ENCODE data around the gene GREB1.

DNA sequence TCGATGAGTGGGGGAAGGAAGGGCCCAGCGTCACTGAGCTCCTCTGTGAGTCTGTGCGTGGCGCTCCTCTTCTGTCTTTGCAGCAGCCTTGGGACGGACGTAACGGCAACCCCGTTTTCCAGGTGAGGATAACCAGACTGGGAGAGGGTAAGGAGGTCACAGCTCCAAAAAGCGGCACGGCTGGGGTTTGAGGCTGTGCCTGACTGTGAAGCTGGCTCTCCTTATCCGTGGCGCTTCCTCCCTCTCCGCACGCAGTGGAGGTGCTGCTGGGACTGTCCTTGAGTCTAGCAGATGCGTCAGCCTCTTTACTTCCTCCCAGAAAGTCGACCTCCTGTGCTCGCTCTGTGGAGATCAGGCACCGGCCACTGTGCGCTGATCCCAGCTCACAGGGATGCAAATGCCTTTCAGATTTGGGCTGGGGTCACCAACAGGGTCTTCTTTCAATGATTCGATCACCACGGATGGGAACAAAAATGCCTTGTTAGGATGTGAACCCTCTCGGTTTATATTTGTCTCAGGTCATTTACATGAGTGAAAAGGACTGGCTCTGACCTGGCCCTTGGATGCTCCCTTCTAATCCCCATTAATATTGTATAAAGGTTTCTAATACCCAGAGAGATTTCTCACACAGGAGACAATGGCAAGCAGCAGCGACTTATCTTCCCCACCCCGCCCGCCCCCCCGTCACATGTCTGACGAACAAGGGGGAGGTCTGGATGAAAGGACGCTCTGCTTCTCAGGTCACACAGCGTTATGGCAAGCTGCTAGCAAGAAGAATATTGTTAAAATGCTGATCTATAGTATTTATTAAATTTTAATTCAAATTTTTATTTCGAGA, 37.8 kb upstream of the GREB1 start:
- no peak for TF ChIP-seq EZH2 (IDR thresholded peaks at IDR 0.05; ENCODE audit: borderline replicate concordance)
- TF ChIP-seq, protein P1, sequence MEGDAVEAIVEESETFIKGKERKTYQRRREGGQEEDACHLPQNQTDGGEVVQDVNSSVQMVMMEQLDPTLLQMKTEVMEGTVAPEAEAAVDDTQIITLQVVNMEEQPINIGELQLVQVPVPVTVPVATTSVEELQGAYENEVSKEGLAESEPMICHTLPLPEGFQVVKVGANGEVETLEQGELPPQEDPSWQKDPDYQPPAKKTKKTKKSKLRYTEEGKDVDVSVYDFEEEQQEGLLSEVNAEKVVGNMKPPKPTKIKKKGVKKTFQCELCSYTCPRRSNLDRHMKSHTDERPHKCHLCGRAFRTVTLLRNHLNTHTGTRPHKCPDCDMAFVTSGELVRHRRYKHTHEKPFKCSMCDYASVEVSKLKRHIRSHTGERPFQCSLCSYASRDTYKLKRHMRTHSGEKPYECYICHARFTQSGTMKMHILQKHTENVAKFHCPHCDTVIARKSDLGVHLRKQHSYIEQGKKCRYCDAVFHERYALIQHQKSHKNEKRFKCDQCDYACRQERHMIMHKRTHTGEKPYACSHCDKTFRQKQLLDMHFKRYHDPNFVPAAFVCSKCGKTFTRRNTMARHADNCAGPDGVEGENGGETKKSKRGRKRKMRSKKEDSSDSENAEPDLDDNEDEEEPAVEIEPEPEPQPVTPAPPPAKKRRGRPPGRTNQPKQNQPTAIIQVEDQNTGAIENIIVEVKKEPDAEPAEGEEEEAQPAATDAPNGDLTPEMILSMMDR (IDR thresholded peaks at IDR 0.05; ENCODE audit: poor library complexity) = no peak

Measured in hepatocyte (in vitro differentiated cells).